Brain microvascular endothelial cell (primary cell): ENCODE results near the gene FGFR1OP2.
"Not testable (repeated sequence)": the region's sequence is repeated elsewhere in the genome, so short reads cannot be mapped to it uniquely, and the experiment has no call there.

ENCODE experiments used
- DNase-seq: peaks from one replicate; pipeline ENCODE4 v3.0.0-alpha.2; 2020
- H3K27ac ChIP-seq: fragments of 250-450 bp; sonication (Bioruptor Pico); 2 replicates; pipeline ENCODE4 v1.5.1; 2020; ENCODE audit warnings: mild to moderate bottlenecking, moderate library complexity
- H3K27me3 ChIP-seq: fragments of 250-450 bp; sonication (Bioruptor Pico); replicated peaks from 2 replicates; pipeline ENCODE4 v1.5.1; 2020; ENCODE audit warnings: mild to moderate bottlenecking
- H3K36me3 ChIP-seq: fragments of 250-450 bp; sonication (Bioruptor Pico); replicated peaks from 2 replicates; pipeline ENCODE4 v1.5.1; 2020; ENCODE audit warnings: mild to moderate bottlenecking
- H3K4me3 ChIP-seq: 2 replicates; pipeline ENCODE4 v1.5.1; 2011; ENCODE audit warnings: low read depth, mild to moderate bottlenecking, control low read depth, low read length, moderate library complexity
- CTCF ChIP-seq: IDR thresholded peaks from 2 replicates; pipeline ENCODE4 v1.5.1; 2011; ENCODE audit warnings: low read depth, mild to moderate bottlenecking, moderate library complexity, low read length, control low read depth, inconsistent platforms; ENCODE audit errors: missing control alignments
- in situ Hi-C: cut with HindIII; loops from 2 replicates; pipeline ENCODE4 v1.10.0; 2017; ENCODE audit warnings: low sequenced_read_pairs, low pct_ligation_motif_present

Gene FGFR1OP2

GRCh38 chr12:26937863-26938700, at the start of gene FGFR1OP2, which contains the start of gene INTS13:
Gene FGFR1OP2 (plus strand): TSS chr12:26938470. CDS start chr12:26954159, 15,689 bp downstream.
Gene INTS13 (minus strand): TSS chr12:26937981. CDS start chr12:26936803, 1,178 bp downstream.
- peak; percentile 97 for DNase-seq
- no peak for TF ChIP-seq CTCF
- peaks cover 3% of the 10 kb centered on the region for H3K36me3 ChIP-seq
- H3K27me3 ChIP-seq = no peaks in the 10 kb centered on the region
- in situ Hi-C loops = no loop called here
- H3K4me3 ChIP-seq = peak within 1 kb of the TSS; percentile 96
- peak within 1 kb of the TSS; percentile 97 for H3K27ac ChIP-seq

- H3K27ac ChIP-seq = no peak overlapping the region
- in situ Hi-C loops = no loop called here
- no peak for DNase-seq
- H3K36me3 ChIP-seq = no peaks in the 10 kb centered on the region
- H3K27me3 ChIP-seq = no peaks in the 10 kb centered on the region
- H3K4me3 ChIP-seq = no peak overlapping the region
- TF ChIP-seq CTCF = no peak
Measured at GRCh38 chr12:26890784-26891183, 47.5 kb upstream of the FGFR1OP2 start.

GRCh38 chr12:26891704-26892103, 46.6 kb upstream of the FGFR1OP2 start:
- no peak for DNase-seq
- Histone ChIP-seq H3K27ac (no peak overlapping the region), H3K36me3 (no peaks in the 10 kb centered on the region), H3K27me3 (no peaks in the 10 kb centered on the region), H3K4me3 (no peak overlapping the region)
- in situ Hi-C loops = no loop called here
- no peak for TF ChIP-seq CTCF

DNA sequence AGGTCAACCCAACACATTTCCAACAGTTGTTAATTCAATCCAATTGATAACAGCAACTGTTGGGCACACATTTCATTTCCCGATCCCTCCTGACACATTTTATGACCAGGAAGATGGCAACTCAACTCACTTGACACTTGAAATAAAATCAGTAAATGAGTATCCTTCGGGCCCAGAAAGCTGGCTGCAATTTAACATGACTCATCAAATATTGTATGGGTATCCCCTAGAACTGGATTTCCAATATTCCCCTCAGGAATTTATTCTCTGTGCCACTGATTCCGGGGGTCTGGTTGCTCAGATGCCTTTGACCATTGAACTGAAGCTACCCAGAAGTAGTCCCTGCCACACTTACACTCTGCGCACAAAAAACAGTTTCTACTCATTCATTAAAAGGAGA, 42.6 kb upstream of the FGFR1OP2 start:
- in situ Hi-C loops = no loop called here
- no peaks in the 10 kb centered on the region for H3K27me3 ChIP-seq
- peaks cover 3% of the 10 kb centered on the region for H3K36me3 ChIP-seq
- no peak overlapping the region for H3K27ac ChIP-seq
- no peak for TF ChIP-seq CTCF
- no peak overlapping the region for H3K4me3 ChIP-seq
- DNase-seq = no peak

- TF ChIP-seq CTCF = no peak
- H3K4me3 ChIP-seq = no peak overlapping the region
- no peaks in the 10 kb centered on the region for H3K27me3 ChIP-seq
- peaks cover 3% of the 10 kb centered on the region for H3K36me3 ChIP-seq
- H3K27ac ChIP-seq = no peak overlapping the region
- no peak for DNase-seq
- in situ Hi-C loops = no loop called here
Measured at GRCh38 chr12:26896913-26897312, 41.4 kb upstream of the FGFR1OP2 start.

GRCh38 chr12:26903396-26903795, 34.9 kb upstream of the FGFR1OP2 start:
- H3K4me3 ChIP-seq, DNase-seq, H3K27ac ChIP-seq, H3K27me3 ChIP-seq, in situ Hi-C loops: not testable (repeated sequence)
- H3K36me3 ChIP-seq = peaks cover 16% of the 10 kb centered on the region
